ENCODE results near the gene KLHL4. TPM values are rescaled to one million over a fixed set of nuclear protein-coding genes. Genes with fewer than 3 reads are reported as not detected.
"Not testable (repeated sequence)": the region's sequence is repeated elsewhere in the genome, so short reads cannot be mapped to it uniquely, and the experiment has no call there.

KLHL4 gene, protein sequence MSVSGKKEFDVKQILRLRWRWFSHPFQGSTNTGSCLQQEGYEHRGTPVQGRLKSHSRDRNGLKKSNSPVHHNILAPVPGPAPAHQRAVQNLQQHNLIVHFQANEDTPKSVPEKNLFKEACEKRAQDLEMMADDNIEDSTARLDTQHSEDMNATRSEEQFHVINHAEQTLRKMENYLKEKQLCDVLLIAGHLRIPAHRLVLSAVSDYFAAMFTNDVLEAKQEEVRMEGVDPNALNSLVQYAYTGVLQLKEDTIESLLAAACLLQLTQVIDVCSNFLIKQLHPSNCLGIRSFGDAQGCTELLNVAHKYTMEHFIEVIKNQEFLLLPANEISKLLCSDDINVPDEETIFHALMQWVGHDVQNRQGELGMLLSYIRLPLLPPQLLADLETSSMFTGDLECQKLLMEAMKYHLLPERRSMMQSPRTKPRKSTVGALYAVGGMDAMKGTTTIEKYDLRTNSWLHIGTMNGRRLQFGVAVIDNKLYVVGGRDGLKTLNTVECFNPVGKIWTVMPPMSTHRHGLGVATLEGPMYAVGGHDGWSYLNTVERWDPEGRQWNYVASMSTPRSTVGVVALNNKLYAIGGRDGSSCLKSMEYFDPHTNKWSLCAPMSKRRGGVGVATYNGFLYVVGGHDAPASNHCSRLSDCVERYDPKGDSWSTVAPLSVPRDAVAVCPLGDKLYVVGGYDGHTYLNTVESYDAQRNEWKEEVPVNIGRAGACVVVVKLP
- under 1 TPM in 2 of 4 donors, not detected in 2; 0.08 to 0.32 TPM for total RNA-seq

DNA sequence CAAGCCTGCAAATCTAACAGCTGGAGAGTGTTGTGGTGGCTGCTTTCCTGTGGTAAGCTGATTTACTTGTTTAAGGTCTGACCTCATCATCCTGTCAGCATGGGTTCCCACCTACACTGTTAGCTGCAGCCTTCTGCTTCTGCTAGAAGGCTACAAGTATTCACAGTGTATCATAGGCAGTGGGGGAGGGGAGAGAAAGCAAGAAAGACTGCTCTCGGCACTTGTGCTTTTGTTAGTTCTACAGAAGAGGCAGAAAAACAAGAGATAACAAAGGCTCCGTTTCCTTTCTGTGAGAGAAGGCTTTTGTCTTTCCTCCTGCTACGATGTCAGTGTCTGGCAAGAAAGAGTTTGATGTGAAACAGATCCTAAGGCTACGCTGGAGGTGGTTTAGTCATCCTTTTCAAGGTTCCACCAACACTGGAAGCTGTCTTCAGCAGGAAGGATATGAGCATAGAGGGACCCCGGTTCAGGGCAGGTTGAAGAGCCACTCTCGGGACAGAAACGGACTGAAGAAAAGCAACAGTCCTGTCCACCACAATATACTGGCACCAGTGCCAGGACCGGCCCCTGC is at the start of gene KLHL4:
KLHL4 (plus strand) TSS at position 232 of the 571 bp plus-strand sequence; CDS start at position 324, 92 bp downstream.
- no peaks in the 10 kb centered on the region for H3K4me1 ChIP-seq
- no peaks in the 10 kb centered on the region for H3K36me3 ChIP-seq
- no peak for TF ChIP-seq POLR2A (IDR thresholded peaks at IDR 0.05)
- TF ChIP-seq POLR2AphosphoS5 (IDR thresholded peaks at IDR 0.05), result no peak
- TF ChIP-seq, protein P1, sequence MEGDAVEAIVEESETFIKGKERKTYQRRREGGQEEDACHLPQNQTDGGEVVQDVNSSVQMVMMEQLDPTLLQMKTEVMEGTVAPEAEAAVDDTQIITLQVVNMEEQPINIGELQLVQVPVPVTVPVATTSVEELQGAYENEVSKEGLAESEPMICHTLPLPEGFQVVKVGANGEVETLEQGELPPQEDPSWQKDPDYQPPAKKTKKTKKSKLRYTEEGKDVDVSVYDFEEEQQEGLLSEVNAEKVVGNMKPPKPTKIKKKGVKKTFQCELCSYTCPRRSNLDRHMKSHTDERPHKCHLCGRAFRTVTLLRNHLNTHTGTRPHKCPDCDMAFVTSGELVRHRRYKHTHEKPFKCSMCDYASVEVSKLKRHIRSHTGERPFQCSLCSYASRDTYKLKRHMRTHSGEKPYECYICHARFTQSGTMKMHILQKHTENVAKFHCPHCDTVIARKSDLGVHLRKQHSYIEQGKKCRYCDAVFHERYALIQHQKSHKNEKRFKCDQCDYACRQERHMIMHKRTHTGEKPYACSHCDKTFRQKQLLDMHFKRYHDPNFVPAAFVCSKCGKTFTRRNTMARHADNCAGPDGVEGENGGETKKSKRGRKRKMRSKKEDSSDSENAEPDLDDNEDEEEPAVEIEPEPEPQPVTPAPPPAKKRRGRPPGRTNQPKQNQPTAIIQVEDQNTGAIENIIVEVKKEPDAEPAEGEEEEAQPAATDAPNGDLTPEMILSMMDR (IDR thresholded peaks at IDR 0.05), result no peak
- no peak for TF ChIP-seq EP300 (IDR thresholded peaks at IDR 0.05)
- no peaks in the 10 kb centered on the region for H3K27me3 ChIP-seq
- H3K4me3 ChIP-seq, result peak within 1 kb of the TSS; percentile 16
- 22% methylated on average over 8 of the region's 8 CpGs for WGBS
- no peaks in the 10 kb centered on the region for H3K9me3 ChIP-seq
- no peak for DNase-seq (ENCODE audit: low spot score in 2 of 2)
- no peak within 1 kb of the TSS for H3K27ac ChIP-seq

DNA sequence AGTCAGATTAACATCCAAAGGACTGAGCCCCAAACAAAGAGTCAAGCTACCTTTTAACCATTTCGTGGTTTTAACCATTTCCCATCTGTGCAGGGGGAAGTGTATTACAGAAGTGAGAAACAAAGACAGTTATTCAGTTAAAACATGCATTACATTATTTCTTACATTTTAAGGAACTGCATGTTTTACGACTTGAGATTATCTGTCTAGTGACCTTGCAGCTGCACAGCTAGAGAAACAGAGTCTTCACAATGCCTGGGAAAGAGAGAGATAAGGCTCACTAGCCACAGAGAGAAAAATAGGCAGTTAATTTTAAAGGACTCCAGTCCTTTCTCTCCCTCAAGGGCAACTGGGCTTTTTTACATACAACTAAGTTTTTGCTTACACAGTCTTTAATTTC is 48.7 kb upstream of the KLHL4 start:
- TF ChIP-seq, protein P1 (IDR thresholded peaks at IDR 0.05), result no peak
- no peak for TF ChIP-seq POLR2AphosphoS5 (IDR thresholded peaks at IDR 0.05)
- no peak for TF ChIP-seq EP300 (IDR thresholded peaks at IDR 0.05)
- TF ChIP-seq POLR2A (IDR thresholded peaks at IDR 0.05), result no peak
- no peaks in the 10 kb centered on the region for H3K27me3 ChIP-seq
- H3K27ac ChIP-seq, result no peak overlapping the region
- H3K9me3 ChIP-seq, result no peaks in the 10 kb centered on the region
- 30% methylated on average over 2 of the region's 2 CpGs for WGBS
- H3K4me3 ChIP-seq, result no peak overlapping the region
- no peak for DNase-seq (ENCODE audit: low spot score in 2 of 2)
- H3K36me3 ChIP-seq, result no peaks in the 10 kb centered on the region
- H3K4me1 ChIP-seq, result no peaks in the 10 kb centered on the region

DNA sequence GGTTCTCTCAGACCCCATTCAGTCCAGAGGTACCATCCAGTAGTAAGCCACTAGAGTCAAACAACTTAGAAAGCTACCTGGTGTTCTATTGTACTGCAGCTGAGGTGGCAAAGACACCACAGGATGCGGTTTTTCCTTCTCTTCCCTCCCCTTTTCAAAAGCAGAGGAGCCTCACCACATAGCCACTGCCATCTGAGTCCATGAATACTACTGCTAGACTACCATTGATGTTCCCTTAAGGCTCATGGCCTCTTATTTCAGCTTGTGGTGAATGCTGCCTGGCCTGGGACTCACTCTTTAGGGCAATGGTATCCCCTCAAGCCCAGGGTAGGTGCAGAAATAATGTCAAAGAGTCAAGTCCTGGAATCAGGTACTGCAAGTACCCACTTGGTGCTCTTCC is 41.8 kb upstream of the KLHL4 start:
- DNase-seq (ENCODE audit: low spot score in 2 of 2), result no peak
- Histone ChIP-seq H3K27me3 (no peaks in the 10 kb centered on the region), H3K27ac (no peak overlapping the region), H3K4me3 (no peak overlapping the region), H3K9me3 (no peaks in the 10 kb centered on the region), H3K36me3 (no peaks in the 10 kb centered on the region), H3K4me1 (no peaks in the 10 kb centered on the region)
- 20% methylated on average over 1 of the region's 1 CpG for WGBS
- TF ChIP-seq EP300 (IDR thresholded peaks at IDR 0.05) (no peak), POLR2AphosphoS5 (IDR thresholded peaks at IDR 0.05) (no peak), POLR2A (IDR thresholded peaks at IDR 0.05) (no peak)
- TF ChIP-seq, protein P1 (IDR thresholded peaks at IDR 0.05), result no peak

DNA sequence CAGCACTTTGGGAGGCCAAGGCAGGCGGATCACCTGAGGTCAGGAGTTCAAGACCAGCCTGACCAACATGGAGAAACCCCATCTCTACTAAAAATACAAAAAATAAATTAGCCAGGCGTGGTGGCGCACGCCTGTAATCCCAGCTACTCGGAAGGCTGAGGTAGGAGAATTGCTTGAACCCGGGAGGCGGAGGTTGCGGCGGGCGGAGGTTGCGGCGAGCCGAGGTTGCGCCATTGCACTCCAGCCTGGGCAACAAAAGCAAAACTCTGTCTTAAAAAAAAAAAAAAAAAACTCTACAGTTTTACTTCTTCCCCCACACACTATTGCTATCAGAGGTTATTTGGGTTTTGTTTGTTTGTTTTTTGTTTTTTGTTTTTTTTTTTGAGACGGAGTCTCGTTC is 38.9 kb upstream of the KLHL4 start:
- not testable (repeated sequence) for H3K36me3 ChIP-seq; H3K27me3 ChIP-seq; H3K9me3 ChIP-seq; H3K4me1 ChIP-seq; DNase-seq (ENCODE audit: low spot score in 2 of 2); H3K27ac ChIP-seq; H3K4me3 ChIP-seq
- WGBS, result 91% methylated on average over 16 of the region's 16 CpGs

DNA sequence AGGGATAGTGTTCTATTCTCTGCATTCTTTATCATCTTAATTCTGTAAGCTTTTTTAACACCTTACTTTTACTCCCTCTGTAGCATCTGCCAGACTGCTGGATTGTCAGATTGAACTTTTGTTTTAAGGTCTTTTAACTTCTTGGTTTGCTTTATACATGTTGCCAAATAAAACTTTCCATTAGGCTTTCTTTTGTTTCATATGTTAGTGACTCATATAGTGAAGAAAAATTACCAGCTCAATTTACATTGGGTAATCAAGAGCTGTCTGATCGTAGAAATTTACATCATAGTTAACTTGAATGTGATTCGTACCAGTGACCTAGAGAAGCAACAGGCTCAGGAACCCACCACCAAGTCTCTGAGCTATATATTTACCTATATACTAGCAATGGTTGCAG is 28.5 kb upstream of the KLHL4 start:
- DNase-seq (ENCODE audit: low spot score in 2 of 2), result no peak
- 77% methylated on average over 2 of the region's 2 CpGs for WGBS

More for the DNA sequence above, 28.5 kb upstream of the KLHL4 start:
- TF ChIP-seq EP300 (IDR thresholded peaks at IDR 0.05) (no peak), POLR2A (IDR thresholded peaks at IDR 0.05) (no peak), POLR2AphosphoS5 (IDR thresholded peaks at IDR 0.05) (no peak)
- TF ChIP-seq, protein P1 (IDR thresholded peaks at IDR 0.05), result no peak
- no peaks in the 10 kb centered on the region for H3K4me1 ChIP-seq
- H3K36me3 ChIP-seq, result no peaks in the 10 kb centered on the region
- no peaks in the 10 kb centered on the region for H3K27me3 ChIP-seq
- no peak overlapping the region for H3K4me3 ChIP-seq
- no peak overlapping the region for H3K27ac ChIP-seq
- no peaks in the 10 kb centered on the region for H3K9me3 ChIP-seq
